Fibroblast of the aortic adventitia (primary cell): ENCODE data around the gene ABCC12. TPM values are rescaled to one million over a fixed set of nuclear protein-coding genes. Genes with fewer than 3 reads are reported as not detected.

Experiments used
- DNase-seq: peaks from one replicate; pipeline ENCODE4 v3.0.0-alpha.2; 2010; ENCODE audit warnings: low read depth
- H3K4me3 ChIP-seq: 2 replicates; pipeline ENCODE4 v1.5.1; 2011; ENCODE audit warnings: low read depth, mild to moderate bottlenecking, control low read depth, low read length, moderate library complexity
- total RNA-seq: library from RNA; depleted of rRNA; stranded (reverse); fragments of >200 nt; gene quantifications from 2 replicates; pipeline ENCODE4 v1.2.3, GENCODE V29; 2012; ENCODE audit warnings: low replicate concordance
- TF ChIP-seq, protein P1 (sequence below): IDR thresholded peaks from 2 replicates; pipeline ENCODE4 v1.5.1; 2011; ENCODE audit warnings: mild to moderate bottlenecking, low read length, control low read depth, inconsistent platforms; ENCODE audit not compliant: insufficient read depth

ABCC12 gene
- total RNA-seq, 1 donor: not detected

DNA sequence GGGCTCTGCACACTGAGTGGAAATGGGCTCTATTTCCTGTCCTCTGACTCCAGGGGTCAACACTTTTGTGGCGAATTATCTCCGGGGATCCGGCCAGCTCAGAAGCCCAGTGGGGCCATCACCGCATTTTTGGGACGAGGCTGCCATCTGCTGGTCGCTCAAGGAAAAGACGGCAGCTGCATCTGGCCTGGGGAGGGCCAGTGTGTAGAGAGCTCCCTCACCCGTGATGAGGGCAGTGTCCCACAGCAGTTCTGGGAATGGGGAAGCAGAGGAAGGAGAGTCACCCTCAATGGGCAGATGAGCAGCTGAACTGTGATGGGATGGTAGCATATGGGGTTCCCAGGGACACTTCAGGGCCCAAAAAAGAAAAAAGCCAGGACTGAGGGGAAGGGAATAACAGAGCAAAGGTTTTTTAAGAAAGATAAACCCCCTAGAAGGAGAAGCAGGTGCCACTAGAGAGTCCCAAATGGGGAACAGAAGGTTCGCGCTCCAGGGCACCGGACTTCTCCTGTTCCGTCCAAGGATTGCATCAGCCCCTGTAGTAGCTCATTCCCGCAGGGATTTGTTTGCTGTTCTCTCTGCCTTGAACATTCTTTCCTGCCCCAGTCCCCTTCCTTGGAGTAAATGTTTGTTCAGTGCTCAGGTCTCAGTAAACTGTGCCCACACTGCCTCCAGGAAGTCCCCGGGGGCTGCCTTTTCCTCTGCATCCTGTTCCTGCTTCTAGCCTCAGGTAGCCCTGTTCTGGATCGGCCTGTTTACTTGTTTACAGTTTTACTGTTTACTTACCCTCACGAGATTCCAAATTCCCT, 9.3 kb upstream of the ABCC12 start:
- peak; percentile 69 for DNase-seq
- TF ChIP-seq, protein P1, sequence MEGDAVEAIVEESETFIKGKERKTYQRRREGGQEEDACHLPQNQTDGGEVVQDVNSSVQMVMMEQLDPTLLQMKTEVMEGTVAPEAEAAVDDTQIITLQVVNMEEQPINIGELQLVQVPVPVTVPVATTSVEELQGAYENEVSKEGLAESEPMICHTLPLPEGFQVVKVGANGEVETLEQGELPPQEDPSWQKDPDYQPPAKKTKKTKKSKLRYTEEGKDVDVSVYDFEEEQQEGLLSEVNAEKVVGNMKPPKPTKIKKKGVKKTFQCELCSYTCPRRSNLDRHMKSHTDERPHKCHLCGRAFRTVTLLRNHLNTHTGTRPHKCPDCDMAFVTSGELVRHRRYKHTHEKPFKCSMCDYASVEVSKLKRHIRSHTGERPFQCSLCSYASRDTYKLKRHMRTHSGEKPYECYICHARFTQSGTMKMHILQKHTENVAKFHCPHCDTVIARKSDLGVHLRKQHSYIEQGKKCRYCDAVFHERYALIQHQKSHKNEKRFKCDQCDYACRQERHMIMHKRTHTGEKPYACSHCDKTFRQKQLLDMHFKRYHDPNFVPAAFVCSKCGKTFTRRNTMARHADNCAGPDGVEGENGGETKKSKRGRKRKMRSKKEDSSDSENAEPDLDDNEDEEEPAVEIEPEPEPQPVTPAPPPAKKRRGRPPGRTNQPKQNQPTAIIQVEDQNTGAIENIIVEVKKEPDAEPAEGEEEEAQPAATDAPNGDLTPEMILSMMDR: peak; percentile 81
- H3K4me3 ChIP-seq: peak overlapping the region; percentile 41

DNA sequence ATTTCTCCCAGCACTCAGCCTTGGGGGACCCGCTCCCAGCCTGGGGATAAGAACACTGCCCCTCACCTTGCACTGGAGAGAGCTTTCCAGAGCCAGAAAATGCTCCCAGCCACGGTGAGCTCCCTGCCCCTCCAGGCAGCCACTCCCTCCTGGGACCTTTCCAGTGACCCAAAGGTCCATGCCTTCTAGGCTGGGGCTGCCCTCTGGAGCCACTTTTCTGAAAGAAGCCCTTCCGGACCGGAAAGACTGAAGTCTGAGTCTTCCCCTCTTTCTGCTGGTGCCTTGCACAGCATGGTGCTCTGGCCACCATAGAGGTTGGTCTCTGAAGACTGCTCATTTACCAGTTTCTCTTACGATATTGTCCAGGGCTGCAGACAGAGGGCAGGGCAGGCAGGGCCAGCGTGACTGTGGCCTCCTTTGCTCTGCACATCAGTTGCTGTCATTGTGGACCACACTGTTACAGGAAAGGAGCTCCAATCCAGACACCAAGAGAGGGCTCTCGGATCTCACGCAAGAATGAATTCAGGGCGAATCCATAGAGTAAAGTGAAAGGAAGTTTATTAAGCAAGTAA, 7.1 kb upstream of the ABCC12 start:
- TF ChIP-seq, protein P1: no peak
- no peak overlapping the region for H3K4me3 ChIP-seq

DNA sequence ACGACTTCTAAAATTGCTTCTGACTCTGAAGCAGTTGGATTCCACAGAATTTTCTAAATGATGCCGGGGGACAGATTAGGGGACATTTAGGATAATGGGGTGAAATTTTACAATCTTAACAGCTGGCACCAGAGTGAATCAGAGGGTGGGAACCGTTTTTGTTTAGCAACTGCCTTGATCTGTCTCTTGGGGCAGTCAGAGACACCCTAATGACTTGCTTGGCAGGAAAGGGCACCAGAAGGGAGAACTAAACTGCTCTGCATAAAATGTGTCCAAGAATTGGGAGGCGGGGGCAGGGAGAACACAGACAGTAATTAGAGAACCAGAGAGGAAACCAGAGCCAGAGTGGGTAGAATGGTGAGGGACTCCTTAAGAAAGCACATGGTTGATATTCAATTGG, 6.1 kb upstream of the ABCC12 start:
- DNase-seq: no peak
- H3K4me3 ChIP-seq: no peak overlapping the region
- TF ChIP-seq, protein P1: no peak

More for the DNA sequence above, 7.1 kb upstream of the ABCC12 start:
- no peak for DNase-seq

DNA sequence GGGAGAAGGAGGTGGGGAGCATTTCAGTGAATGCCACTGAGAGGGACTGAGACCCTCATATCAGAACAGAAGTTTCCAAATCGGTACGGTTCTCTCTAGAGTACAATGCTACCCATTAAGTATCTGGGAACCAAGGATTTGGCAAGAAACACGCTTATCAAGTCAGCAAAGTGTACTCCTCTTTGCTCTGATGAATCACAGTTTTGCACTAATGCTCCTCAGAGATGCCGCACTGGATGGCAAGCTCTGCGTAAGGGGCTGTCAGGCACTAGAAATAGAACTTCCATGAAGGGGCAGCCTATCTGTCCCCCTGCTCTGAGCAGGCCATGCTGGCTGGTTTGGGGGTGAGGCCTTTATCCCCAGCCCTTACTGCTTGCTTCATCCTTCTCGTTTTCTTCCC, 4.8 kb upstream of the ABCC12 start:
- no peak overlapping the region for H3K4me3 ChIP-seq
- TF ChIP-seq, protein P1: no peak
- DNase-seq: peak; percentile 8

DNA sequence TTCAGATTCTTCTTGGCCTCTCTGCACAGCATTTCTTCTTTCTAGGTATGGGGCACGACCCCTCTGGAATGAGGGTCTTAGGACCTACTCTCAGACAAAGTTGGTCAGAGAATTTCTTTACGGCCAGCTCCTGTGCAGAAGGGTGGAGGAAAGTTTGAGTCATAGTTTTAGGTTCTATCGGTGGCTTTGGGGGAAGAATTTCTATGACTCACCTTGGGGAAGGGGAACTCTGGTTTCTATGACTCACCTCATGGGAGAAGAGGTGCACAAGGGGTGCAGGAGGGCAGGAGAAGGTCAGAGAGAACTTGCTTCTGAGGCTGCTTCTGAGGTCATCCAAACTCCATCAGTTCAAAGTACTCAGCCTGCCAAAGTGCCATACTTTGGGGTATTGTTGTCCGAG, 2.5 kb upstream of the ABCC12 start:
- TF ChIP-seq, protein P1: no peak
- peak; percentile 62 for DNase-seq
- no peak overlapping the region for H3K4me3 ChIP-seq

DNA sequence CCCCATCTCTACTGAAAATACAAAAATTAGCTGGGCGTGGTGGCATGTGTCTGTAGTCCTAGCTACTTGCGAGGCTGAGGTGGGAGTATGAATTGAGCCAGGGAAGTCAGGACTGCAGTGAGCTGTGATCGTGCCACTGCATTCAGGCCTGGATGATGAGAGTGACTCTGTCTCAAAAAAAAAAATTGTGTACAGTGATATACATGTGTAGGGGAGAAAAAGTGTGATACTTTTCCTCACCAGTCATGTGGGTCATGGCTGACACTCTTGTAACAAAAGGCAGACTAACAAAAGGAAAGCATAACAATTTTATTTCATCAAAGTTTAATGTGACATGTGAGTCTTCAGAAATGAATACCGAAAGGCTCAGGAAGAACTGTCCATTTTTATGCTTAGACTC, 2.0 kb upstream of the ABCC12 start:
- no peak for DNase-seq
- TF ChIP-seq, protein P1: no peak

DNA sequence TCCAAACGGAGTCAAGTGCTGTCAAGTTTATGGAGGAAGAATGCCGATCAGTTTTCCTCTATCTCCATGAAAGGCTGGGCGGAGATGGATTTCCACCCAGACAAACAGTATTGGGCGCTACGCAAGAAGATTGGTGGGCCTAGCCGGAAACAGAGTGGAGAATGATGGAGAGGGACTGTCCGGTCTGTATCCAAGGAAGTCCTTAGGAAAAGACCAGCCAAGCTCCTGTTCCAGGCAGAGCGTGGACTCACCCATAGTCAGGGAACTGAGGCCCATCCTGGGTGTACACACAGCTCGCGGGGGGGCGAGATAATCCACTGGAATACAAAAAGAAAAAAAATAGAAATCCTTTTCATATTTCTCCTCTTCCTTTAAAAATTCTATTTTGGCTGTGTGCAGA, 1.5 kb upstream of the ABCC12 start:
- no peak overlapping the region for H3K4me3 ChIP-seq
- no peak for DNase-seq
- TF ChIP-seq, protein P1: peak; percentile 2

More for the DNA sequence above, 2.0 kb upstream of the ABCC12 start:
- no peak overlapping the region for H3K4me3 ChIP-seq
